Right ventricle myocardium superior (tissue), 1 donor: Measurements from ENCODE around the gene SMC6. TPM values are rescaled to one million over a fixed set of nuclear protein-coding genes. Genes with fewer than 3 reads are reported as not detected.
A peak's percentile ranks its signal among the peaks of the same experiment; 100 is the strongest.

ENCODE experiments used
- ATAC-seq: fragments of 200-7000 bp; cut with Tn5 transposase; one replicate; pipeline ENCODE4 v1.9.1; 2020; ENCODE audit warnings: mild to moderate bottlenecking; ENCODE audit not compliant: poor library complexity
- DNase-seq: peaks from one replicate; pipeline ENCODE4 v3.0.0-alpha.2; 2020
- intact Hi-C: fragments of 100-400 bp; cut with DNase I; formaldehyde crosslinking; loops from one replicate; pipeline ENCODE4 v1.11.2; 2022
- total RNA-seq: library from RNA; stranded (reverse); fragmentation: NEBNext Ultra II Directional; extraction: Animal tissue kit (Norgen Biotek cat#: 25700); gene quantifications from one replicate; pipeline ENCODE4 v1.2.1, GENCODE V29; 2021
- donor health status: DM: no; HTN: yes; CAD: no; lungs with severe emphysema.

The SMC6 gene
- total RNA-seq, 1 donor from 2014 or later, result 12.1 TPM

DNA sequence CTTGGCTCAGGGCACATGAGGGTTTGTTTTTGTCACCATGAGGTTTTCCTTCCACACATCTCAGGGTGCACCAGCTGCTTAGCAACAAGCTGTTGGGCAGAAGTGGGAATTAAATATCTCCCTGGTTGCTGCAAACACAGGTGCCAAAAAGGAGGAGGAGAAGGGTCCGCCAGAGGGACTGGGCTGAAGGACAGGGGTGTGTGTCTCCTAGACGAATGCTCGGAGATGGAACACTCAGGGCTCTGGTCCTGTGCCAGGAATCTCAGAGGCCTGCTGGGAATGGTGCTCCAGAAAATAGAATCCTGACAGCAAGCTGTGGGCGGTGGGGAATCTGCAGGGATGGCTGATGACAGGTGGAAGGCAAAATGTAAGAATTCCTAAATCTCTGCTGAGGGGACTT lies 118.6 kb downstream of the SMC6 start:
- ATAC-seq (peak; percentile 58), DNase-seq (no peak)
- intact Hi-C loops, result no loop called here

- ATAC-seq, result no peak
- DNase-seq, result no peak
- intact Hi-C loops, result no loop called here
Measured at GRCh38 chr2:17630089-17630488, 123.5 kb downstream of the SMC6 start.

DNA sequence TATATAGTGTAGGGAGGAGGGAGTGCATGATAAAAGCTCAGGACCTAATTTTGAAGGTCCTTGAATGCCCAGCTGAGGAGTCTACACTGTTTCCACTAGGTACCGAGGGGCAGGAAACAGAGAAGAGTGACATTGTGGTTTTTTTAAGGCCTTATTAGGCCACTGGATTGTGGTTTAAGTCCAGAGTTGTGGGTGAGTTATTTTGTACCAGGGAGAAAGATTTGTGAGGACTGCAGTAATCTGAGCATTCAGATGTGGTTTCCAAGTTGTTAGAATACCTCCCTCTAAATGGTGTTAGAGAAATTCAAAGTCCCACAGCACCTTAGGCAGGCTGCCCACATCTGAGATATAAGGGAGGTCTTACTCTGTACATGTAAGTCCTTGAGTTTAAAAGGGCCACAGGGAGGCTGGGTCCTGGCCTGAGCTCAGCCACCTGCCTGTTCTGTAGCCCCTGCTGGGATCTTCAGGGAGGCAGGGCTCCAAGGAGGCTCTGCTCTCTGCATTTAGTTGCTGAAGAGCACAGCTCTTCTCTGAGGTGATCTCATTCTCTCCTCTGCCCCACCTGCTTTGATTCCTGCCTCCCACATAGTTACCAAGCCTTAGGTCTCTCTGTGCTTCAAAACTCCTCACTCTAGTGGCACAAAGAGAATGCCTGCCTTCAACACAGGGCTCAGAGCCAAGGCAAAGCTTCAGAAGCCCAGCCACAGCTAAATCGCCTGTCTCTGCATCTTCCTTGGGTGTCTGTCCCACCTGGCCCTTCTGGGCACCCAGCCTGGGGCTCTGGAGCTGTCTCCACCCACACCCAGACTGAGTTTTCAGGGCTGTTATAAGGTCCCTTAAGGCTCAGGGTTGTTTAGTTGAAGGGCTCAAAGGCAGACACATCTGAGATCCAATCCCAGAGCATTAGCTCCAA lies 125.0 kb downstream of the SMC6 start:
- no peak for DNase-seq
- intact Hi-C loops, result no loop called here
- no peak for ATAC-seq

DNA sequence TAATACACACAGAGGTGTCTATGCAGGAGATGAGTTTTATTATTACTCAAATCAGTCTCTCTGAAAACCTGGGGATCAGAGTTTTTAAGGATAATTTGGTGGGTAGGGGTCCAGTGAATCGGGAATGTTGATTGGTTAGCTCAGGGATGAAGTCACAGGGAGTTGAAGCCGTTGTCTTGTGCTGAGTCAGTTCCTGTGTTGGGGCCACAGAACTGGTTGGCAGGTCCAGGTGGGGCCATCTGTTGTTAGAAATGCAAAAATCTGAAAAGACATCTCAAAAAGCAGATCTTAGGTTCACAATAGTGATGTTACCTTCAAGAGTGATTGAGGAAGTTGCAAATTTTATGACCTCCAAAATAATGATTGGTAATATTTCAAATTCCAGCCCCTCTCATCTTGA lies 126.2 kb downstream of the SMC6 start:
- DNase-seq, result no peak
- intact Hi-C loops, result no loop called here
- no peak for ATAC-seq

GRCh38 chr2:17626986-17627385 lies 126.6 kb downstream of the SMC6 start:
- intact Hi-C loops, result no loop called here
- no peak for ATAC-seq
- no peak for DNase-seq

DNA sequence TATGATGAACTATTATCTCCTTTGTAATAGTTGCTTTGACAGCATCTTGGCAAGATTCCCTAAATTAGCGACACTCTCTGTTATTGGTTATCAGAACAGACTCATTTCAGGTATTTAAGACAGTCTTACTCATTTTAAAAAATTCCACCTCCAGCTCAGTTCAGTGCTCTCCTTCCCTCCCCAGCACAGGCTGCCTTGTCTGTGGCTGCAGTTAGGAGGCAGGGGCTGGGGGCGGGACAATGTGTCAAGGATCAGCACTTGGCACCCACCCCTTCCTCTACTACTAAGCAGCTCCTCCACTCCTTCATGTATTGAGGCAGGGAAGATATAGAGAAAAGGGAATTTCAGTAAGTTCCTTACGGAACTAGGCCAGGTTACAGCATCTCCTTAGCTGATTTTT lies 128.2 kb downstream of the SMC6 start:
- intact Hi-C loops, result no loop called here
- ATAC-seq, result no peak
- DNase-seq, result no peak

DNA sequence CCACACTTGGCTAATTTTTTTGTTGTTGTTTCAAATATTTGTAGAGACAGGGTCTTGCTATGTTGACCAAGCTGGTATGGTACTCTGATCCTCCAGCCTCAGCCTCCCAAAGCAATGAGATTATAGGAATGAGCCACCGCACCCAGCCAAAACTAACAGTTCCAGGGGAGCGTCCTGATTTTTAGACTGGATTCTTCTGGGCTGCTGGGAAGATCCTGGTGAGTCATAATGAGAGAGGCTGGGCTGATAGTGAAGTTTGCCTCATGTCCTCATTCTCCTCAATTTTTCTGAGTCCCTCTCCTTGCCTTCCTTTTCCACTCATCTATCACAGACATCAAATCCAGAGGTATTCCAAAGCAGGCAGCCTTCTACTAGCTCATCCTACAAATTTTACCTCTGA lies 131.8 kb downstream of the SMC6 start:
- ATAC-seq (no peak), DNase-seq (no peak)
- intact Hi-C loops, result no loop called here

GRCh38 chr2:17620841-17621240 lies 132.8 kb downstream of the SMC6 start:
- no peak for ATAC-seq
- no peak for DNase-seq
- intact Hi-C loops, result no loop called here

- ATAC-seq (peak; percentile 95), DNase-seq (peak; percentile 64)
- intact Hi-C loops, result no loop called here
Measured at GRCh38 chr2:17620280-17620679, 133.3 kb downstream of the SMC6 start.

GRCh38 chr2:17617955-17618354 lies 135.7 kb downstream of the SMC6 start:
- no peak for DNase-seq
- intact Hi-C loops, result no loop called here
- ATAC-seq, result no peak

DNA sequence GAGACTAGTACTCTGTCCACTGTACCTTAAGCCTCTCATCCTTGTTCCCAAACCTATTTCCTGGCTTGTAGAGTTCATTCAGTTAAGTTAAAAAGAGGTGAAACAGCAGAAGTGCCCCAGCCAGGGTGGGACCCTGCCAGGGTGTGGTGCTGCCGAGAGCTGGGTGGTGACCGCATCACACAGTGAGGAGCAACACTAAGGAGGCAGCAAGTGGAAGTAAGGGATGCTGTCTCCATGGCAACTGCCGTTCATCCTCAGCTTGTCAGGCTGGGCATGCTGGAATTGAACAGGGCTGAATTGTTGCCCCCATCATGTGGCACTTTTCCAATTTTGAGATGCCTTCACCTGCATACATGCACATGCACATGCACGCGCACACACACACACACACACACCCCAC lies 136.1 kb downstream of the SMC6 start:
- intact Hi-C loops, result no loop called here
- no peak for ATAC-seq
- no peak for DNase-seq

DNA sequence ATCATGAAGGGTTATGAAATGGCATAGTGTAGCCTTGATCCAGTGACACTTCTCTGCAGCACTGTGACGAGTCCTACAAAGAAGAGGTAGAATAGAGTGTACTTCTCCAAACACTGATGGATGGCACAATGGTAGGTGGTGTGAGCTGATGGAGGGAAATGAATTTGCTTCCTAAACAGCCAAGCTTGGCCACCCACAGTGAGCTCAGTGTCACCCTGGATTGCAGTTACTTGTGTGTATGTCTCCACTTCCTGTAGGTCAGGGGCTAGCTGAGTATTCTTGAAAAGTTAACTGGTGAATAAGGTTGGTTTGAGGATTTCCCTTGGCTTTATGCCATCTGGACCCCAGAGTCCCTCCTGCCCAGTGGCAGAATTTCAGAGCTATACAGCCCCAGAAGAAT lies 137.2 kb downstream of the SMC6 start:
- intact Hi-C loops, result no loop called here
- no peak for ATAC-seq
- DNase-seq, result no peak

DNA sequence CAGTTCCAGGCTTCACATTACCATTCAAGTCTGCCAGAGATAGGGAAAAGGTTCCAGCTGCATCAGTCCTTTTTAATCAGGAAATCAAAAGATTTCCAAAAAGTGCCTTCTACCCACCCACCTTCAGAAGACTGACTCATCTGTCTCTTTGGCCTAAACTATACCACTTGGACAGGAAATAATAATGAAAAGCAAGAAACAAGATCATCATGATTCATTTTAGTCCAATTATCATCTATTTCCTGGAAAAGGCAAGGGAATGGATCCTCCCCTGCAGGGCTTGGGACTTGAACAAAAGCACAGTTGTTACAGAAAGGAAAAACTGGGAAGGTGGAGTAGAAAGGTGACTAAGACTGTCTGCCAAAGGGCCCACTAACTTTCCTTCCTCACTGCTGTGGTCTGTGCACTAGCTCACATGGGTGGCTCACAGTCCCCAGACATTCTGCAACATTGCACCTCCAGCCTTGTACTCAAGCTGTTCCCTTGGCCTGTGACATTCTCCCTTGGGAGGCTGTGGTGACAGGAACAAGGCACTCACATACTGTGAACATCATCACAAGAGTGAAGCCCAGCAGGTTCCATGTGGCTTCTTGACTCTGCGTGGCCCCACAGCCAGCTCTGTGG lies 137.8 kb downstream of the SMC6 start:
- ATAC-seq (no peak), DNase-seq (no peak)
- intact Hi-C loops, result no loop called here

DNA sequence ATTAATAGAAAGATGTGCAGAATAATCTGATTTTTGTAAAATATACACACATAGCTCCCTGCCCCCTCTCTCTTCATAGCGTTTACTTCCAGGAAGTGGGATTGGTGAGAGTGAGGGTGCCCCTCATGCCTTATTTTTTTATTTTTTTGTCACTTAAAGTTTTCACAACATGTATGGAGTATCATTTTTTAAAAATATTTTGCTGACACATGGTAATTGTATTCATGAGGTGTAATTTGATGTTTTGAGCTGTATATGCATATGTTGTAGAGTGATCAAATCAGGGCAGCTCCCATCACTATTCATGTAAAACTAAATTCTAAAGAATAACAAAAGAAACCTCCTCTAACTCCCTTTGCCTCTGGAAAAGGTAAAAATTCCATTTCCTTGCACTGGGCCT lies 138.5 kb downstream of the SMC6 start:
- no peak for ATAC-seq
- no peak for DNase-seq
- intact Hi-C loops, result no loop called here

GRCh38 chr2:17614174-17614930 lies 139.3 kb downstream of the SMC6 start:
- no peak for ATAC-seq

More at GRCh38 chr2:17614174-17614930, 139.3 kb downstream of the SMC6 start:
- intact Hi-C loops, result no loop called here
- no peak for DNase-seq

Other genes starting within 250 kb of the SMC6 start
- 0.16 TPM for gene RAD51AP2, start 235.4 kb downstream of the SMC6 start, total RNA-seq
- gene VSNL1, start 213.1 kb downstream of the SMC6 start, total RNA-seq, result 10.4 TPM
- gene GEN1, start 328 bp upstream of the SMC6 start, total RNA-seq, result 4.5 TPM
- gene MSGN1, start 62.6 kb upstream of the SMC6 start, total RNA-seq, result not detected
- gene KCNS3, start 124.9 kb upstream of the SMC6 start, total RNA-seq, result 4.2 TPM